HEK293 (cell line): ENCODE data around the gene MECR.
A peak's percentile ranks its signal among the peaks of the same experiment; 100 is the strongest.

Experiments
- CTCF ChIA-PET: fragments of 350-600 bp; formaldehyde crosslinking; extraction: SDS; loops from one replicate; lab custom pipeline; 2021; ENCODE audit warnings: antibody characterized with exemption; lab: Yijun Ruan, JAX
- POLR2A ChIA-PET: fragments of 300-600 bp; formaldehyde crosslinking; extraction: SDS; loops from one replicate; lab custom pipeline; 2020; ENCODE audit warnings: antibody characterized with exemption, inconsistent platforms; lab: Yijun Ruan, JAX
- H3K27ac ChIP-seq: fragments of 200-500 bp; sonication (Bioruptor generic); 2 replicates; pipeline ENCODE4 v1.5.1; 2014; ENCODE audit warnings: low read depth, low read length, control low read depth, inconsistent platforms; ENCODE audit errors: extremely low read depth
- H3K36me3 ChIP-seq, 2 experiments: fragments of 200-500 bp in 1 of 2; sonication (Bioruptor generic) in 1 of 2; 1 replicate in 1 of 2; 2 replicates in 1 of 2; pipeline ENCODE4 v1.5.1; 2014 to 2017; ENCODE audit warnings: inconsistent platforms in 2 of 2, low read length in 2 of 2; ENCODE audit not compliant: control insufficient read depth in 2 of 2, insufficient read depth in 1 of 2
- H3K4me1 ChIP-seq: fragments of 200-500 bp; sonication (Bioruptor generic); 2 replicates; pipeline ENCODE4 v1.5.1; 2014; ENCODE audit warnings: mild to moderate bottlenecking, low read length, inconsistent platforms; ENCODE audit not compliant: control insufficient read depth, insufficient read depth
- H3K4me3 ChIP-seq: 2 replicates; pipeline ENCODE4 v1.5.1; 2011; ENCODE audit warnings: low read depth, mild to moderate bottlenecking, control low read depth, low read length, moderate library complexity
- H3K9me3 ChIP-seq: fragments of 200-500 bp; sonication (Bioruptor generic); 2 replicates; pipeline ENCODE4 v1.5.1; 2014; ENCODE audit warnings: low read depth, low read length, inconsistent platforms; ENCODE audit not compliant: control insufficient read depth, insufficient read depth
- BCL11B ChIP-seq: fragments of 450-650 bp; formaldehyde crosslinking; IDR thresholded peaks from 2 replicates; pipeline ENCODE4 v1.5.1; 2016; ENCODE audit warnings: low read depth, missing biosample characterization, missing genetic modification characterization
- CTCF ChIP-seq: fragments of 450-650 bp; formaldehyde crosslinking; IDR thresholded peaks from 2 replicates; pipeline ENCODE4 v1.5.1; 2016; ENCODE audit warnings: missing biosample characterization, missing genetic modification characterization
- GLIS1 ChIP-seq: fragments of 450-650 bp; formaldehyde crosslinking; IDR thresholded peaks from 2 replicates; pipeline ENCODE4 v1.5.1; 2016; ENCODE audit warnings: missing biosample characterization, missing genetic modification characterization
- HOXD13 ChIP-seq: sonication (generic); formaldehyde crosslinking; IDR thresholded peaks from 2 replicates; pipeline ENCODE4 v1.8.0; 2022; ENCODE audit warnings: missing genetic modification reagents, borderline replicate concordance
- MZF1 ChIP-seq: fragments of 450-650 bp; formaldehyde crosslinking; IDR thresholded peaks from 2 replicates; pipeline ENCODE4 v1.5.1; 2017; ENCODE audit warnings: missing biosample characterization, missing genetic modification characterization, borderline replicate concordance
- OSR2 ChIP-seq: fragments of 450-650 bp; formaldehyde crosslinking; IDR thresholded peaks from 2 replicates; pipeline ENCODE4 v1.5.1; 2016; ENCODE audit warnings: missing biosample characterization, missing genetic modification characterization
- OVOL3 ChIP-seq: fragments of 450-650 bp; formaldehyde crosslinking; IDR thresholded peaks from 2 replicates; pipeline ENCODE4 v1.5.1; 2016; ENCODE audit warnings: missing biosample characterization, missing genetic modification characterization
- PRDM4 ChIP-seq: fragments of 450-650 bp; formaldehyde crosslinking; IDR thresholded peaks from 2 replicates; pipeline ENCODE4 v1.5.1; 2017; ENCODE audit warnings: missing biosample characterization, missing genetic modification characterization
- PRDM6 ChIP-seq: fragments of 450-650 bp; formaldehyde crosslinking; IDR thresholded peaks from 2 replicates; pipeline ENCODE4 v1.5.1; 2017; ENCODE audit warnings: missing biosample characterization, missing genetic modification characterization
- SETDB1 ChIP-seq: IDR thresholded peaks from one replicate; pipeline ENCODE4 v1.6.1; 2017; ENCODE audit warnings: mild to moderate bottlenecking, low read length, moderate library complexity, mixed read lengths; ENCODE audit not compliant: insufficient read length
- YY1 ChIP-seq: fragments of 450-650 bp; formaldehyde crosslinking; IDR thresholded peaks from 2 replicates; pipeline ENCODE4 v1.5.1; 2018; ENCODE audit warnings: missing biosample characterization, missing genetic modification characterization
- ZBTB1 ChIP-seq: fragments of 450-650 bp; formaldehyde crosslinking; IDR thresholded peaks from 2 replicates; pipeline ENCODE4 v1.5.1; 2016; ENCODE audit warnings: missing biosample characterization, missing genetic modification characterization
- ZBTB17 ChIP-seq: fragments of 450-650 bp; formaldehyde crosslinking; IDR thresholded peaks from 2 replicates; pipeline ENCODE4 v1.5.1; 2016; ENCODE audit warnings: missing biosample characterization, missing genetic modification characterization
- ZBTB6 ChIP-seq: fragments of 450-650 bp; formaldehyde crosslinking; IDR thresholded peaks from 2 replicates; pipeline ENCODE4 v1.5.1; 2017; ENCODE audit warnings: missing biosample characterization, missing genetic modification characterization
- ZEB2 ChIP-seq: fragments of 450-650 bp; formaldehyde crosslinking; IDR thresholded peaks from 2 replicates; pipeline ENCODE4 v1.5.1; 2016; ENCODE audit warnings: missing biosample characterization, missing genetic modification characterization
- ZFHX2 ChIP-seq: fragments of 450-650 bp; formaldehyde crosslinking; conservative IDR thresholded peaks from 2 replicates; pipeline ENCODE4 v1.5.1; 2016; ENCODE audit warnings: missing biosample characterization, missing genetic modification characterization
- ZIC2 ChIP-seq: fragments of 450-650 bp; formaldehyde crosslinking; IDR thresholded peaks from 2 replicates; pipeline ENCODE4 v1.5.1; 2016; ENCODE audit warnings: missing biosample characterization, missing genetic modification characterization
- ZNF133 ChIP-seq: fragments of 450-650 bp; formaldehyde crosslinking; IDR thresholded peaks from 2 replicates; pipeline ENCODE4 v1.5.1; 2016; ENCODE audit warnings: missing biosample characterization, missing genetic modification characterization
- ZNF184 ChIP-seq: fragments of 450-650 bp; IDR thresholded peaks from 2 replicates; pipeline ENCODE4 v1.5.1; 2018; ENCODE audit warnings: missing biosample characterization, mild to moderate bottlenecking, missing genetic modification characterization
- ZNF202 ChIP-seq: fragments of 450-650 bp; formaldehyde crosslinking; IDR thresholded peaks from 2 replicates; pipeline ENCODE4 v1.5.1; 2016; ENCODE audit warnings: missing biosample characterization, missing genetic modification characterization, borderline replicate concordance
- ZNF335 ChIP-seq: fragments of 450-650 bp; formaldehyde crosslinking; conservative IDR thresholded peaks from 2 replicates; pipeline ENCODE4 v1.5.1; 2016; ENCODE audit warnings: missing biosample characterization, missing genetic modification characterization
- ZNF341 ChIP-seq: fragments of 450-650 bp; formaldehyde crosslinking; IDR thresholded peaks from 2 replicates; pipeline ENCODE4; 2016; ENCODE audit warnings: low read depth, missing biosample characterization, missing genetic modification characterization
- ZNF423 ChIP-seq: fragments of 450-650 bp; formaldehyde crosslinking; IDR thresholded peaks from 2 replicates; pipeline ENCODE4 v1.5.1; 2016; ENCODE audit warnings: missing biosample characterization, missing genetic modification characterization
- ZNF623 ChIP-seq: fragments of 450-650 bp; formaldehyde crosslinking; IDR thresholded peaks from 2 replicates; pipeline ENCODE4 v1.5.1; 2016; ENCODE audit warnings: missing biosample characterization, missing genetic modification characterization
- ZNF747 ChIP-seq: fragments of 450-650 bp; formaldehyde crosslinking; IDR thresholded peaks from 2 replicates; pipeline ENCODE4 v1.5.1; 2016; ENCODE audit warnings: missing biosample characterization, missing genetic modification characterization
- ZNF791 ChIP-seq: fragments of 450-650 bp; formaldehyde crosslinking; IDR thresholded peaks from 2 replicates; pipeline ENCODE4 v1.5.1; 2016; ENCODE audit warnings: missing biosample characterization, missing genetic modification characterization
- ZSCAN23 ChIP-seq: fragments of 450-650 bp; formaldehyde crosslinking; IDR thresholded peaks from 2 replicates; pipeline ENCODE4 v1.5.1; 2016; ENCODE audit warnings: missing biosample characterization, missing genetic modification characterization

MECR gene

GRCh38 chr1:29256979-29257804, 26.5 kb upstream of the MECR start (continued):
- TF ChIP-seq ZIC2 (peak; percentile 96), OVOL3 (tag by site-specific recombination) (no peak), ZNF184 (tag by site-specific recombination) (0 out of 2 replicates have a peak, but pooled peaks have one; percentile 12), PRDM6 (tag by site-specific recombination) (no peak), ZNF623 (tag by site-specific recombination) (no peak), BCL11B (no peak), ZBTB17 (tag by site-specific recombination) (peak; percentile 58; the same call in 1 of the 2 replicates), ZNF423 (peak; percentile 97), YY1 (tag by site-specific recombination) (no peak), SETDB1 (no peak), OSR2 (tag by site-specific recombination) (peak; percentile 87), ZNF341 (tag by site-specific recombination) (peak; percentile 52), GLIS1 (tag by site-specific recombination) (peak; percentile 100), MZF1 (tag by site-specific recombination) (peak; percentile 97), ZNF335 (tag by site-specific recombination) (no peak), HOXD13 (CRISPR knock-in tag) (no peak), ZNF202 (no peak), ZEB2 (tag by site-specific recombination) (0 out of 2 replicates have a peak, but pooled peaks have one; percentile 32), ZBTB6 (tag by site-specific recombination) (peak; percentile 85)
- TF ChIP-seq, all 188 proteins: peak for 30

- Histone ChIP-seq H3K4me1 (peaks cover 9% of the 10 kb centered on the region), H3K4me3 (no peak overlapping the region), H3K9me3 (no peaks in the 10 kb centered on the region), H3K27ac (no peak overlapping the region), H3K36me3 (peaks cover 0 to 28% of the 10 kb centered on the region in 2 experiments; a peak in 2 of 3 replicates)
- 0 out of 2 replicates have a peak, but pooled peaks have one; percentile 9 for TF ChIP-seq ZNF341 (tag by site-specific recombination)
- TF ChIP-seq ZFHX2 = no peak
- no peak for TF ChIP-seq ZNF791
- no peak for TF ChIP-seq ZBTB1
- TF ChIP-seq GLIS1 (tag by site-specific recombination) = peak; percentile 82
- TF ChIP-seq ZSCAN23 = no peak
- no peak for TF ChIP-seq ZNF133 (tag by site-specific recombination)
- 0 out of 2 replicates have a peak, but pooled peaks have one; percentile 6 for TF ChIP-seq CTCF
- no peak for TF ChIP-seq ZNF747
- no peak for TF ChIP-seq PRDM4 (tag by site-specific recombination)
- peak; percentile 96 for TF ChIP-seq ZIC2
- CTCF ChIA-PET = interaction anchor here (0.6 kb wide), 1 partner anchor 986 kb away, joined by 3 read pairs; no protein-coding TSS in a partner anchor
- POLR2A ChIA-PET = no interaction called here
Observed at GRCh38 chr1:29256394-29256793, 25.7 kb upstream of the MECR start.
